HepG2 (cell line): ENCODE results near the gene HSP90AB1. TPM values are rescaled to one million over a fixed set of nuclear protein-coding genes. Genes with fewer than 3 reads are reported as not detected.

Experiments
- HNF1B ChIP-seq: sonication (generic); formaldehyde crosslinking; IDR thresholded peaks from 2 replicates; pipeline ENCODE4 v1.5.1; 2020; ENCODE audit warnings: mild to moderate bottlenecking, moderate library complexity, missing genetic modification reagents
- HNRNPK ChIP-seq: fragments of 200-400 bp; formaldehyde crosslinking; IDR thresholded peaks from 2 replicates; pipeline ENCODE4 v1.6.1; 2018; ENCODE audit warnings: low read length, low read depth, moderate library complexity, mild to moderate bottlenecking; ENCODE audit not compliant: poor library complexity, severe bottlenecking
- JUN ChIP-seq: sonication (generic); formaldehyde crosslinking; IDR thresholded peaks from 2 replicates; pipeline ENCODE4 v1.4.0; 2020; ENCODE audit warnings: mild to moderate bottlenecking, missing genetic modification reagents
- KDM5B ChIP-seq: sonication (generic); formaldehyde crosslinking; IDR thresholded peaks from 2 replicates; pipeline ENCODE4 v1.4.0; 2020; ENCODE audit warnings: missing genetic modification reagents, mild to moderate bottlenecking, borderline replicate concordance
- KIAA2018 ChIP-seq: sonication (generic); formaldehyde crosslinking; IDR thresholded peaks from 2 replicates; pipeline ENCODE4 v1.5.0; 2020; ENCODE audit warnings: mild to moderate bottlenecking, missing genetic modification reagents, borderline replicate concordance
- KLF13 ChIP-seq: sonication (generic); formaldehyde crosslinking; IDR thresholded peaks from 2 replicates; pipeline ENCODE4 v1.4.0; 2020; ENCODE audit warnings: mild to moderate bottlenecking, missing genetic modification reagents
- MED13 ChIP-seq: sonication (generic); formaldehyde crosslinking; IDR thresholded peaks from 2 replicates; pipeline ENCODE4 v1.5.0; 2020; ENCODE audit warnings: missing genetic modification reagents
- NFIB ChIP-seq: sonication (generic); formaldehyde crosslinking; IDR thresholded peaks from 2 replicates; pipeline ENCODE4 v1.9.0; 2021; ENCODE audit warnings: missing genetic modification reagents, mild to moderate bottlenecking, borderline replicate concordance
- RAD21 ChIP-seq: fragments of 450-650 bp; formaldehyde crosslinking; IDR thresholded peaks from 2 replicates; pipeline ENCODE4 v1.5.0; 2020; ENCODE audit warnings: mild to moderate bottlenecking
- SP2 ChIP-seq: sonication (generic); formaldehyde crosslinking; IDR thresholded peaks from 2 replicates; pipeline ENCODE4 v1.5.1; 2020; ENCODE audit warnings: mild to moderate bottlenecking, missing genetic modification reagents
- TCF7 ChIP-seq: sonication (generic); IDR thresholded peaks from 2 replicates; pipeline ENCODE4 v1.6.1; 2016; ENCODE audit warnings: antibody characterized with exemption, low read depth
- TEAD2 ChIP-seq: sonication (generic); formaldehyde crosslinking; IDR thresholded peaks from 2 replicates; pipeline ENCODE4 v1.9.0; 2021; ENCODE audit warnings: missing genetic modification reagents
- YEATS2 ChIP-seq: sonication (generic); formaldehyde crosslinking; IDR thresholded peaks from 2 replicates; pipeline ENCODE4 v1.4.0; 2020; ENCODE audit warnings: missing genetic modification reagents, borderline replicate concordance
- ZBTB46 ChIP-seq: sonication (generic); formaldehyde crosslinking; IDR thresholded peaks from 2 replicates; pipeline ENCODE4 v1.4.0; 2020; ENCODE audit warnings: mild to moderate bottlenecking, missing genetic modification reagents, borderline replicate concordance
- ZFP90 ChIP-seq: sonication (generic); formaldehyde crosslinking; IDR thresholded peaks from 2 replicates; pipeline ENCODE4 v1.8.0; 2022; ENCODE audit warnings: missing genetic modification reagents, mild to moderate bottlenecking, inconsistent platforms, borderline replicate concordance
- ZNF317 ChIP-seq: sonication (generic); formaldehyde crosslinking; IDR thresholded peaks from 2 replicates; pipeline ENCODE4 v1.5.0; 2020; ENCODE audit warnings: mild to moderate bottlenecking, missing genetic modification reagents
- ZNF350 ChIP-seq: sonication (generic); formaldehyde crosslinking; IDR thresholded peaks from 2 replicates; pipeline ENCODE4 v1.4.0; 2020; ENCODE audit warnings: mild to moderate bottlenecking, low read depth, missing genetic modification reagents, borderline replicate concordance
- polyA plus RNA-seq, 8 experiments: library from polyadenylated mRNA; depleted of rRNA in 3 of 8; stranded (reverse) in 7 of 8; unstranded in 1 of 8; fragments of >200 nt; fragmentation: Illumina TruSeq in 4 of 8; extraction: Trizol in 4 of 8; gene quantifications; 2 replicates each; pipeline versions ENCODE4 v1.2.1 to v1.2.3, GENCODE V29; 2011 to 2016; ENCODE audit warnings: low read depth in 4 of 8, missing spikeins in 1 of 8, mixed read lengths in 1 of 8; ENCODE audit not compliant: insufficient read depth in 1 of 8
- total RNA-seq, 5 experiments: library from RNA; depleted of rRNA; stranded (reverse); fragments of >200 nt; fragmentation: Illumina TruSeq; extraction: Trizol; gene quantifications; 2 replicates each; pipeline ENCODE4 v1.2.3, GENCODE V29; 2016; ENCODE audit warnings: low read depth in 1 of 5

The HSP90AB1 gene
- total and polyA plus RNA-seq, 2 of the 13 experiments (the other 11 are each of a cell fraction or from before 2014, with no cell fraction given), result 1,325 to 1,472 TPM

DNA sequence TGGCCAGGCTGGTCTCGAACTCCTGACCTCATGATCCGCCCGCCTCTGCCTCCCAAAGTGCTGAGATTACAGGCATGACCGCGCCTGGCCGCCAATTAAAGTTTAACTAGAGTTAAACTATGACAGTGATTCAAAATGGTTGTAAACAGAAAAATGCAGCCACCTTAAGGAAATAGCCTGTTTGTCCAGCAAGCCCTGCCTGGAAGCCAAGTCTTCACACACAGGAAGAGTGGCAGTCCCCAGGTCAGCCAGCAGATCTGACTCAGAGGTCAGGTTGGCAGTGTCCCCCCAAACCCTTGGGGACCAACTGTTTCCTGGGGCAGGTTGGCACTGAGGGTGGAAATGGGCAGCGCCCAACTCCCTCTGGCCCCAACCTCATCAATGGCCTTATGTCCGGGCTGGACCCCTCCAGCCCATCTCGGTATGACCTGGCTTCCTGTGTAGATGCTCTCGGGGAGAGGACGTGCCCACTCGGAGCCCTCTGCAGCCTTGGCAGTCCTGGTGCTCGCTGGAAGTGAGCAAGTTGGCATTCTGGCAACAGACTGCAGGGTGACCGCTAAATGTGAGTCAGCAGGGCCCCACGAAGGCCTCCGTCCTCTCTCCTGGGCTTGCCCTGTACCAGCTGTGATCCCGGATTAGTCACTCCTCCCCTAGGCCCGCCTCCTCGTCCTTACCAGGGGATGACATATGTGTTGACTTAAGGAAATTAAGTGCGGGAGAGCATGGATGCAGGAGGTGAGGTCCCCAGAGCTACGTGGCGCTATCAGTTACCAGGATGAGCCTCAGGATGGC lies 9.7 kb upstream of the HSP90AB1 start (continued):
- TF ChIP-seq SP2 (0 out of 2 replicates have a peak, but pooled peaks have one; percentile 54), TEAD2 (CRISPR knock-in tag) (no peak), RAD21 (no peak), ZNF317 (CRISPR knock-in tag) (no peak; the same call in 1 of the 2 replicates), MED13 (no peak), HNF1B (CRISPR knock-in tag) (no peak; the same call in none of the 2 replicates), TCF7 (no peak), KIAA2018 (no peak), NFIB (no peak), ZFP90 (CRISPR knock-in tag) (0 out of 2 replicates have a peak, but pooled peaks have one; percentile 13), YEATS2 (CRISPR knock-in tag) (peak; percentile 57; the same call in 1 of the 2 replicates), ZBTB46 (no peak), JUN (no peak), KLF13 (CRISPR knock-in tag) (no peak), KDM5B (no peak), ZNF350 (CRISPR knock-in tag) (0 out of 2 replicates have a peak, but pooled peaks have one; percentile 85), HNRNPK (no peak)
